Thoracic aorta (tissue), 2 donors: ENCODE data around the gene KIF21B. TPM values are rescaled to one million over a fixed set of nuclear protein-coding genes. Genes with fewer than 3 reads are reported as not detected.
"Not testable (repeated sequence)": the region's sequence is repeated elsewhere in the genome, so short reads cannot be mapped to it uniquely, and the experiment has no call there.

ENCODE experiments used
- ATAC-seq: fragments of 150-250 bp; one replicate; pipeline ENCODE4 v1.8.0; 2017; ENCODE audit warnings: low read depth; ENCODE audit not compliant: insufficient number of reproducible peaks, low FRiP score
- DNase-seq: peaks from one replicate; pipeline ENCODE4 v3.0.0-alpha.2; 2020; ENCODE audit warnings: low spot score
- H3K27ac ChIP-seq, 2 donors: fragments of 200-600 bp; sonication (generic); 1 replicate in 1 of 2; 2 replicates in 1 of 2; pipeline ENCODE4 v1.5.1; 2016; ENCODE audit warnings: mild to moderate bottlenecking in 2 of 2, moderate library complexity in 2 of 2
- H3K27me3 ChIP-seq: fragments of 200-600 bp; sonication (generic); replicated peaks from 2 replicates; pipeline ENCODE4 v1.6.0; 2016; ENCODE audit warnings: mild to moderate bottlenecking; ENCODE audit not compliant: insufficient read depth
- H3K36me3 ChIP-seq: fragments of 200-600 bp; sonication (generic); one replicate; pipeline ENCODE4 v1.5.1; 2016
- H3K4me1 ChIP-seq, 2 donors: fragments of 200-600 bp; sonication (generic); 1 replicate in 1 of 2; 2 replicates in 1 of 2; pipeline versions ENCODE4 v1.5.1 to v1.6.0; 2016; ENCODE audit warnings: low read depth in 2 of 2, mild to moderate bottlenecking in 1 of 2; ENCODE audit not compliant: control insufficient read depth in 1 of 2
- H3K4me3 ChIP-seq: fragments of 200-600 bp; sonication (generic); 2 replicates; pipeline ENCODE4 v1.5.1; 2016; ENCODE audit warnings: mild to moderate bottlenecking
- H3K9me3 ChIP-seq: fragments of 200-600 bp; sonication (generic); 2 replicates; pipeline ENCODE4 v1.5.1; 2016
- total RNA-seq, 2 donors: library from RNA; depleted of rRNA; stranded (reverse); fragments of >200 nt; gene quantifications; one replicate each; pipeline versions ENCODE4 v1.1.0 to v1.2.3, GENCODE V29; 2016
- TF ChIP-seq, protein P1 (sequence below): fragments of 200-600 bp; sonication (generic); IDR thresholded peaks from one replicate; pipeline ENCODE4 v1.5.1; 2019; ENCODE audit warnings: antibody characterized with exemption

KIF21B gene
- total RNA-seq, 2 donors from 2014 or later: 4.2 to 4.7 TPM

DNA sequence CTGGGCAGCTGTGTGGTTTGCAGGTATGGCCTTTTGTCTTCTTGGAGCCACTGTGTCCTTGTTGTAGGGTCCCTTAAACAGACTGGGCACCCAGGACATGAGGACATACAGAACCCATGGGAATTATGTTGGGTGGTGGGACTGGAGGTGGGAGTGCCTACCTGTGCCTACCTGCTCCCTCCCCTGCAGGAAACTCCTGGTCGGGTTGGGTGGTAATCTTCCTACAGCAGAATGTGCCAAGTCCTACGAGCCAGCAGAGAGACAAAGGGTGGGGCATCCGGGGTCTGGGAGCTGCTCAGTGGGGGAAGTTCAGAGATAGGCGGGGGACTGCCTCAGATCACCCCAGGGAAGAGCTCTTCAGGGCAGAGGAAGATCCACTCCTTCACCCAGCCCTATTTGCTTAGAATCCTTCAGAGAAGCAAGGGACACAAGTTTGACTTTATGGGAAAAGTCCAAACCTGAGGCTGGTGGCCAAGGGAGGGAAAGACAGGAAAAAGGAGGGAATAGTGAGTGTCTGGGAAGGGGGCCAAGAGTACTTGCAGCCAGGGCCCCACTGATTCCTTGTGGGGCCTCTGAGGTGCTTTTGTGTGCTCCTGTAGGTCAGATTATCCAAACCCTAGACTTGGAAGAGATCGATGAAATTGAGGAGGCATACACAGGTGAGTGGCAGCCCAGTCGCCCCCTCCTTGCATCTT lies 58.3 kb downstream of the KIF21B start:
- TF ChIP-seq, protein P1, sequence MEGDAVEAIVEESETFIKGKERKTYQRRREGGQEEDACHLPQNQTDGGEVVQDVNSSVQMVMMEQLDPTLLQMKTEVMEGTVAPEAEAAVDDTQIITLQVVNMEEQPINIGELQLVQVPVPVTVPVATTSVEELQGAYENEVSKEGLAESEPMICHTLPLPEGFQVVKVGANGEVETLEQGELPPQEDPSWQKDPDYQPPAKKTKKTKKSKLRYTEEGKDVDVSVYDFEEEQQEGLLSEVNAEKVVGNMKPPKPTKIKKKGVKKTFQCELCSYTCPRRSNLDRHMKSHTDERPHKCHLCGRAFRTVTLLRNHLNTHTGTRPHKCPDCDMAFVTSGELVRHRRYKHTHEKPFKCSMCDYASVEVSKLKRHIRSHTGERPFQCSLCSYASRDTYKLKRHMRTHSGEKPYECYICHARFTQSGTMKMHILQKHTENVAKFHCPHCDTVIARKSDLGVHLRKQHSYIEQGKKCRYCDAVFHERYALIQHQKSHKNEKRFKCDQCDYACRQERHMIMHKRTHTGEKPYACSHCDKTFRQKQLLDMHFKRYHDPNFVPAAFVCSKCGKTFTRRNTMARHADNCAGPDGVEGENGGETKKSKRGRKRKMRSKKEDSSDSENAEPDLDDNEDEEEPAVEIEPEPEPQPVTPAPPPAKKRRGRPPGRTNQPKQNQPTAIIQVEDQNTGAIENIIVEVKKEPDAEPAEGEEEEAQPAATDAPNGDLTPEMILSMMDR: no peak
- DNase-seq (no peak), ATAC-seq (no peak)
- Histone ChIP-seq H3K27ac (no peak overlapping the region), H3K27me3 (no peaks in the 10 kb centered on the region), H3K36me3 (no peaks in the 10 kb centered on the region), H3K4me1 (peaks cover 0 to 9% of the 10 kb centered on the region in 2 donors), H3K4me3 (no peak overlapping the region), H3K9me3 (no peaks in the 10 kb centered on the region)

DNA sequence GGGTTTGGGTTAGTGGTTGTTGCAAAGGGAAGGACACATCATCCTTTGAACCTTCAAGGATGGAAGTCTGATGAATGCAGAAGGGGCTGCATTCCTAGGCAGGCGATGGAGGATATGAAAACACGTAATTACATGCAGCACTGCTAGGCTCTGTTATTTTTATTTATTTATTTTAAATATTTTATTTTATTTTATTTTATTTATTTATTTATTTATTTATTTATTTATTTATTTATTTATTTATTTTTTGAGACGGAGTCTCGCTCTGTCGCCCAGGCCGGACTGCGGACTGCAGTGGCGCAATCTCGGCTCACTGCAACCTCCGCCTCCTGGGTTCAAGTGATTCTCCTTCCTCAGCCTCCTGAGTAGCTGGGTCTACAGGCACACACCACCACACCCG lies 59.6 kb downstream of the KIF21B start:
- DNase-seq, H3K27ac ChIP-seq, ATAC-seq, H3K36me3 ChIP-seq, H3K9me3 ChIP-seq, H3K27me3 ChIP-seq, H3K4me1 ChIP-seq, H3K4me3 ChIP-seq: not testable (repeated sequence)

DNA sequence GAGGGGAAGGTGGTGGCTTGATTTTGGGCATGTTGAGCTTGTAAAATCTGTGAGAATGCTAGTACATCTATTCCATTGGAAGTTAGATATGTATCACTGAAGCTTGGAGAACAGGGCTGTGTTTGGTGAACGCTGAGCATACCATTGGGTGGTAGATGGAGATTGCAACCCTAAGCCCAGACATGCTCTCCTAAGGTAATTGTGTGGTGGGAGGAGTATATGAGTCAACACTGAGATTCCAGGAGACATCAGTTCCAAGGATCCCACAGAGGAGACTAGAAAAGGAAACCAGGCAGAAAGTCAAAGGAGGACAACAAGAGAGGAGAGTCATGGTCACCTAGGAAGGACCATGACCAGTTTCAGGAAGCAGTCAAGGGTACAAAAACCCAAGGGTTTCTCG lies 60.4 kb downstream of the KIF21B start:
- no peak for DNase-seq
- no peak overlapping the region for H3K4me3 ChIP-seq
- H3K27me3 ChIP-seq: no peaks in the 10 kb centered on the region
- no peak for ATAC-seq
- no peaks in the 10 kb centered on the region for H3K4me1 ChIP-seq
- H3K9me3 ChIP-seq: no peaks in the 10 kb centered on the region
- no peak overlapping the region for H3K27ac ChIP-seq
- H3K36me3 ChIP-seq: no peaks in the 10 kb centered on the region
- TF ChIP-seq, protein P1: no peak

DNA sequence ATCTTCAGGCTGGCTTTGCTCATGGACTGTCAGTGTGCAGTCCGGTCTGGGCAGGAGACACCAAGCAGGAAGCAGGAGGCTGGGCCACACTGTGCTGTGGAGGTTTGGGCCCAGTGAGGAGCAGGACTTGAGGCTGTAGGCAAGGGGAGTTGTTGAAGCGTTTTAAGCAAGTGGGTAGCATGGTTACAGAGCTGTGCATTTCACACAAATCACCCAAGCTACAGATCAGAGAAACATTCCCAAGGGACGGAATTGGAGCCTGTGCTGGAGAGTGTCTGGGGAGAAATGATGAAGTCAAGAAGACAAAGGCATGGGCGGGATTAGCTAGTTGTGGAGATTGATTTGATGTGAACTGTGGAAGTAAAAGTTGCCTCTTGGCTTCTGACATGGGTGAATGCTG lies 60.9 kb downstream of the KIF21B start:
- H3K27me3 ChIP-seq: no peaks in the 10 kb centered on the region
- H3K9me3 ChIP-seq: no peaks in the 10 kb centered on the region
- no peak overlapping the region for H3K4me3 ChIP-seq
- ATAC-seq (no peak), DNase-seq (no peak)
- no peaks in the 10 kb centered on the region for H3K36me3 ChIP-seq
- H3K4me1 ChIP-seq: no peaks in the 10 kb centered on the region
- no peak overlapping the region for H3K27ac ChIP-seq
- TF ChIP-seq, protein P1: no peak

DNA sequence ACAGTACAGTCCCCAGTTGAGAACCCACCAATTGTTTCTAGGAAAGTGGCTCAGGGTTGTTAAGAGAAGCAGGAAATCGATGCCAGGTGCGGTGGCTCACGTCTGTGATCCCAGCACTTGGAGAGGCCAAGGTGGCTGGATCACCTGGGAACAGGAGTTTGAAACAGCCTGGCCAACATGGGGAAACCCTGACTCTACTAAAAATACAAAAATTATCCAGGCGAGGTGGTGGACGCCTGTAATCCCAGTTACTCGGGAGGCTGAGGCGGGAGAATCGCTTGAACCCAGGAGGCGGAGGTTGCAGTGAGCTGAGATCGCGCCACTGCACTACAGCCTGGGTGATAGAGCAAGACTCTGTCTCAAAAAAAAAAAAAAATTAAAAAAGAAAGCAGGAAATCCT lies 61.4 kb downstream of the KIF21B start:
- H3K27ac ChIP-seq, H3K36me3 ChIP-seq, ATAC-seq, DNase-seq, H3K9me3 ChIP-seq, H3K4me1 ChIP-seq, H3K27me3 ChIP-seq, H3K4me3 ChIP-seq: not testable (repeated sequence)

DNA sequence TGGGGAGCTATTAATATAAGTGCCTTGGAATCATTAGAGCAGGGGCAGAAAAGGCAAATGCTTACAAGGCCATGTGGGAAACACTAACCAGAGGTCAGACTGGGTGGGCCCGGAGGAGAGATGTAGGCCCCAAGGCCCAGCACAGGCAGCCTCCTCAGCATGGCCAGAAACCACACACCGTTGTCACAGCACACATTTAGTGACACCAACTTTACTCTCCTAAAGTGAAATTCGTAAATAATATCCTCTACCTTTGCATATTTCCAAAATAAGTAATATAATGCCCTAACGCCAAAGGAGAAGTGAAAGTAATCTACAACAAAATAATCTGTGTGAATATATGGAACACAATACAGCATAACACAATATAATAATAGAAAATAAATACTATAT lies 62.6 kb downstream of the KIF21B start:
- ATAC-seq: no peak
- Histone ChIP-seq H3K4me3 (no peak overlapping the region), H3K9me3 (no peaks in the 10 kb centered on the region), H3K4me1 (no peaks in the 10 kb centered on the region), H3K27ac (no peak overlapping the region), H3K36me3 (no peaks in the 10 kb centered on the region), H3K27me3 (no peaks in the 10 kb centered on the region)
- TF ChIP-seq, protein P1: no peak
- no peak for DNase-seq
